Measurements from ENCODE around the gene CNR1. TPM values are rescaled to one million over a fixed set of nuclear protein-coding genes. Genes with fewer than 3 reads are reported as not detected.

CNR1 gene
- total RNA-seq, 3 donors from 2014 or later: 3.5 to 17.3 (median 4.1) TPM

- TF ChIP-seq, protein P1, sequence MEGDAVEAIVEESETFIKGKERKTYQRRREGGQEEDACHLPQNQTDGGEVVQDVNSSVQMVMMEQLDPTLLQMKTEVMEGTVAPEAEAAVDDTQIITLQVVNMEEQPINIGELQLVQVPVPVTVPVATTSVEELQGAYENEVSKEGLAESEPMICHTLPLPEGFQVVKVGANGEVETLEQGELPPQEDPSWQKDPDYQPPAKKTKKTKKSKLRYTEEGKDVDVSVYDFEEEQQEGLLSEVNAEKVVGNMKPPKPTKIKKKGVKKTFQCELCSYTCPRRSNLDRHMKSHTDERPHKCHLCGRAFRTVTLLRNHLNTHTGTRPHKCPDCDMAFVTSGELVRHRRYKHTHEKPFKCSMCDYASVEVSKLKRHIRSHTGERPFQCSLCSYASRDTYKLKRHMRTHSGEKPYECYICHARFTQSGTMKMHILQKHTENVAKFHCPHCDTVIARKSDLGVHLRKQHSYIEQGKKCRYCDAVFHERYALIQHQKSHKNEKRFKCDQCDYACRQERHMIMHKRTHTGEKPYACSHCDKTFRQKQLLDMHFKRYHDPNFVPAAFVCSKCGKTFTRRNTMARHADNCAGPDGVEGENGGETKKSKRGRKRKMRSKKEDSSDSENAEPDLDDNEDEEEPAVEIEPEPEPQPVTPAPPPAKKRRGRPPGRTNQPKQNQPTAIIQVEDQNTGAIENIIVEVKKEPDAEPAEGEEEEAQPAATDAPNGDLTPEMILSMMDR (IDR thresholded peaks at IDR 0.05): no peak
- DNase-seq (peak; percentile 15 to 51 (median 40)), ATAC-seq (no peak)
- intact Hi-C loops (cut with DNase I, micrococcal nuclease): loop anchor here (10.0 kb wide), 1 partner anchor 233 kb away; no protein-coding TSS in a partner anchor
- Histone ChIP-seq H3K36me3 (ENCODE audit: low read depth) (no peaks in the 10 kb centered on the region), H3K9me3 (no peaks in the 10 kb centered on the region), H3K4me1 (ENCODE audit: low read depth) (peaks cover 12% of the 10 kb centered on the region), H3K4me3 (no peak overlapping the region)
Measured at GRCh38 chr6:88167352-88167937, 1.3 kb upstream of the CNR1 start.

DNA sequence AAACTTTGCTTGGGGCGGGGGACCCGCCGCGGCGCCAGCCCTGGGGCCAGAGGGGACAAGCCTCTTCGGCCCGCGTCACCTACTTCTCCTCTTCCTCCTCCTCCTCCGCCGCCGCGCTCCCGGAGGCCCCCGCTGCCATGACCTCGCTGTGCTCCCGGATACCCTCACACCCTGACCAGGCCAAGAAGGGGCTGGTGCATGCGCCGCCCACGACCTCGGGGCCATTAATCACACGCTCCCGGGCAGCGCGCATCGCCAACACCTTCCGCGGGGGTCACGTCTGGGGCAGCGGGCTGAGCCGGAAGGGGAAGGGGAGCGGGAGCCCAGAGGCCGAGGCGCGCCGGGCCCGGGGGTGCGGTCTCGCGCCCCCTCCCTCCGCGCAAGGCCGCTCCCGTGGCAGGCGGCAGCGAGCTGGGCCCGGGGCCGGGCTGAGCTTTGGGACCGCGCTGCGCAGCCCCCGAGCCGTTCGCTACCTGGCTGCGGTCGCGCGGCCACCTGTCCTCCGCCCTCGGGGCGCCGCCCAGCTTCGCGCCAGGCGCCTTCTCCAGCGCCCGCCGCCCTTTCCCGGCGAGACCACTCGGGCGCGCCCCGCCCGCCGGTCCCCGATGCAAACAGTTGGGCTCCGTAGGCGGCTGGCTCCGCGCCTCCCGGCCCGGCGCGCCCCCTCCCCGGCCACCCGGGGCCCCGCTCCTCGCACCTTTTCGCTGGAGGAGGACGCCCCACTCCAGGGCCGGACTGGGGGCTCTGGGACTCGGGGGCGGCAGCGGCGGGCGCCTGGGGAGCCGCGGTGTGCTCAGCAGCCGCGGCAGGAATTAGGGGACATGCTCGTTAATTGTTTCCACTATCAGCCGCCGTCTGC lies 575 bp upstream of the CNR1 start:
- H3K9me3 ChIP-seq: no peaks in the 10 kb centered on the region
- ATAC-seq: peak; percentile 41
- H3K36me3 ChIP-seq (ENCODE audit: low read depth): no peaks in the 10 kb centered on the region
- peak overlapping the region; percentile 9 for H3K4me3 ChIP-seq
- peaks cover 12% of the 10 kb centered on the region for H3K4me1 ChIP-seq (ENCODE audit: low read depth)
- intact Hi-C loops (cut with DNase I, micrococcal nuclease): loop anchor here (10.0 kb wide), 1 partner anchor 232 kb away; no protein-coding TSS in a partner anchor
- TF ChIP-seq, protein P1 (IDR thresholded peaks at IDR 0.05): no peak
- peak; percentile 14 to 63 (median 44) for DNase-seq

- ATAC-seq: peak; percentile 11
- no peak for DNase-seq
- intact Hi-C loops (cut with DNase I, micrococcal nuclease): loop anchor here (10.0 kb wide), 1 partner anchor 230 kb away; no protein-coding TSS in a partner anchor
- Histone ChIP-seq H3K36me3 (ENCODE audit: low read depth) (no peaks in the 10 kb centered on the region), H3K4me1 (ENCODE audit: low read depth) (peaks cover 12% of the 10 kb centered on the region), H3K4me3 (no peak overlapping the region), H3K9me3 (no peaks in the 10 kb centered on the region)
- TF ChIP-seq, protein P1 (IDR thresholded peaks at IDR 0.05): no peak
Measured at GRCh38 chr6:88165087-88165843, 882 bp downstream of the CNR1 start.

DNA sequence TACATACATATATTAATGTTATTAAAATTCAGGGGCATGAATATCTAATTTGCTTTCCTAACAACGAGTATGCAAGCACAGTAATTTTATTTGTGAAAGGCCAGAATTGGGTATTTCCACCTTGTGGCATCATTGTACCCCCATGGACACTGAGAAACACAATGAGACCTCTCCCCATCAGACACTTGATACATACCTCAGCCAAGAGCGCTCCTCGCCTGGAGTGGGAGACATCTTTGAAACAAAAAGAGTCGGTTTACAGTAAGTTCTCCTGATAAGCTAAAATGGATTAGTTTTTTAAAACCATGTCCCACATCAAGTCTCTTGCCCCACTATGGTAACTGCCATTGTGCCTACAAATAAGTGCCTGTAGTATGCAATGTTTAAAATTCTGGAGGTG lies 2.1 kb downstream of the CNR1 start:
- Histone ChIP-seq H3K4me1 (ENCODE audit: low read depth) (peaks cover 12% of the 10 kb centered on the region), H3K4me3 (no peak overlapping the region), H3K36me3 (ENCODE audit: low read depth) (no peaks in the 10 kb centered on the region), H3K9me3 (no peaks in the 10 kb centered on the region)
- TF ChIP-seq, protein P1 (IDR thresholded peaks at IDR 0.05): no peak
- DNase-seq: no peak
- intact Hi-C loops (cut with DNase I, micrococcal nuclease): loop anchor here (10.0 kb wide), 1 partner anchor 229 kb away; no protein-coding TSS in a partner anchor
- no peak for ATAC-seq

DNA sequence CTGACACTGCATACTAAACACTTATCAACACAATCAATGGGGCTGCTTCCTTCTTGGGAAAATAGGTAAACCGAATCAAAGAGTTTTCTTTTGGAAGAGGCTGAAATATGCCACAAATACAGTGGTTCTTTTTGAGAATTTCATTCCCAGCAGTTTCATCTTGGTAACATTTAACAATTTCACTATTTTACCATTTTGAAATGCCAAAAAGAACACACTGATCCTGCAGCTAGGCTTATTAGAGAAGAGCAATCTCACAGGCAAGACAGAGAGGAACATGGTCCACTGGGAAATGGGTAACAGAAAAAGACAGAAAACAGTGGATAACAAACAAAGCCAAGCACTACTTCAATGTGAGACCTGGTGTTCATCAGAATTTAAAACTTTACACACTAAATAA lies 2.5 kb downstream of the CNR1 start:
- Histone ChIP-seq H3K4me3 (no peak overlapping the region), H3K4me1 (ENCODE audit: low read depth) (peaks cover 12% of the 10 kb centered on the region), H3K9me3 (no peaks in the 10 kb centered on the region), H3K36me3 (ENCODE audit: low read depth) (no peaks in the 10 kb centered on the region)
- TF ChIP-seq, protein P1 (IDR thresholded peaks at IDR 0.05): no peak
- no peak for ATAC-seq
- intact Hi-C loops (cut with DNase I, micrococcal nuclease): loop anchor here (10.0 kb wide), 1 partner anchor 229 kb away; no protein-coding TSS in a partner anchor
- no peak for DNase-seq
